Mucosa of descending colon (tissue), 3 donors: ENCODE measurements around the gene LBX1. TPM values are rescaled to one million over a fixed set of nuclear protein-coding genes. Genes with fewer than 3 reads are reported as not detected.

Experiments used
- ATAC-seq: fragments of 200-7000 bp; cut with Tn5 transposase; one replicate; pipeline ENCODE4 v1.9.1; 2020; ENCODE audit warnings: mild to moderate bottlenecking, moderate library complexity
- DNase-seq, 3 donors: peaks; one replicate each; pipeline ENCODE4 v3.0.0-alpha.2; 2020
- H3K36me3 ChIP-seq: fragments of 200-600 bp; one replicate; pipeline ENCODE4 v1.8.0; 2021; ENCODE audit warnings: low read depth, mild to moderate bottlenecking
- H3K4me1 ChIP-seq: fragments of 200-600 bp; one replicate; pipeline ENCODE4 v1.8.0; 2021; ENCODE audit warnings: low read depth, mild to moderate bottlenecking
- H3K4me3 ChIP-seq: fragments of 200-600 bp; one replicate; pipeline ENCODE4 v1.8.0; 2021; ENCODE audit warnings: mild to moderate bottlenecking
- H3K9me3 ChIP-seq: fragments of 200-600 bp; one replicate; pipeline ENCODE4 v1.8.0; 2021; ENCODE audit warnings: mild to moderate bottlenecking
- CTCF ChIP-seq: fragments of 200-600 bp; IDR thresholded peaks from one replicate; pipeline ENCODE4 v1.8.0; 2022; ENCODE audit warnings: antibody characterized with exemption, mild to moderate bottlenecking
- intact Hi-C, 2 donors: fragments of 100-400 bp; cut with DNase I in 1 of 2; cut with micrococcal nuclease in 1 of 2; formaldehyde crosslinking; loops; one replicate each; pipeline versions ENCODE4 v1.11.0 to v1.11.1; 2022; cut with DNase I, micrococcal nuclease
- total RNA-seq, 3 donors: library from RNA; stranded (reverse); fragmentation: NEBNext Ultra II Directional in 2 of 3; extraction: Animal tissue kit (Norgen Biotek cat#: 25700) in 2 of 3; gene quantifications; one replicate each; pipeline versions ENCODE4 v1.2.1 to v1.2.4, GENCODE V29; 2021 to 2023
- donor health status: DM: no; HTN: no; CAD: no; lungs with moderate emphysema.
- donor health status: DM: no; HTN: no; CAD: no.
- donor health status: DM: no; HTN: yes; CAD: no.

Gene LBX1
- total RNA-seq, 3 donors from 2014 or later: not detected

- DNase-seq (no peak), ATAC-seq (no peak)
- Histone ChIP-seq H3K4me1 (peaks cover 2% of the 10 kb centered on the region), H3K9me3 (no peaks in the 10 kb centered on the region), H3K4me3 (no peak overlapping the region), H3K36me3 (no peaks in the 10 kb centered on the region)
- intact Hi-C loops: no loop called here
- no peak for TF ChIP-seq CTCF
Measured at GRCh38 chr10:101236376-101237080, 7.3 kb upstream of the LBX1 start.

GRCh38 chr10:101235766-101236165 is 6.5 kb upstream of the LBX1 start:
- ATAC-seq (no peak), DNase-seq (no peak)
- H3K9me3 ChIP-seq: no peaks in the 10 kb centered on the region
- no peak for TF ChIP-seq CTCF
- intact Hi-C loops: no loop called here
- peaks cover 2% of the 10 kb centered on the region for H3K4me1 ChIP-seq
- H3K36me3 ChIP-seq: no peaks in the 10 kb centered on the region
- no peak overlapping the region for H3K4me3 ChIP-seq

- H3K4me1 ChIP-seq: peaks cover 10% of the 10 kb centered on the region
- no peaks in the 10 kb centered on the region for H3K36me3 ChIP-seq
- DNase-seq: no peak
- H3K4me3 ChIP-seq: no peak overlapping the region
- ATAC-seq: no peak
- intact Hi-C loops: no loop called here
- TF ChIP-seq CTCF: no peak
- no peaks in the 10 kb centered on the region for H3K9me3 ChIP-seq
Measured at GRCh38 chr10:101234333-101234732, 5.1 kb upstream of the LBX1 start.

GRCh38 chr10:101233863-101234262 is 4.6 kb upstream of the LBX1 start:
- no peak for DNase-seq
- Histone ChIP-seq H3K4me1 (peaks cover 14% of the 10 kb centered on the region), H3K9me3 (no peaks in the 10 kb centered on the region), H3K4me3 (no peak overlapping the region), H3K36me3 (no peaks in the 10 kb centered on the region)
- intact Hi-C loops: no loop called here
- no peak for ATAC-seq
- no peak for TF ChIP-seq CTCF

- Histone ChIP-seq H3K36me3 (no peaks in the 10 kb centered on the region), H3K4me3 (no peak overlapping the region), H3K9me3 (no peaks in the 10 kb centered on the region), H3K4me1 (peaks cover 14% of the 10 kb centered on the region)
- intact Hi-C loops: no loop called here
- ATAC-seq (no peak), DNase-seq (no peak)
- no peak for TF ChIP-seq CTCF
Measured at GRCh38 chr10:101233443-101233842, 4.2 kb upstream of the LBX1 start.
